ENCODE results near the gene MPND. TPM values are rescaled to one million over a fixed set of nuclear protein-coding genes. Genes with fewer than 3 reads are reported as not detected.
"Not testable (repeated sequence)": the region's sequence is repeated elsewhere in the genome, so short reads cannot be mapped to it uniquely, and the experiment has no call there.

Gene MPND
- total RNA-seq, 1 donor from 2014 or later: 19.3 TPM

DNA sequence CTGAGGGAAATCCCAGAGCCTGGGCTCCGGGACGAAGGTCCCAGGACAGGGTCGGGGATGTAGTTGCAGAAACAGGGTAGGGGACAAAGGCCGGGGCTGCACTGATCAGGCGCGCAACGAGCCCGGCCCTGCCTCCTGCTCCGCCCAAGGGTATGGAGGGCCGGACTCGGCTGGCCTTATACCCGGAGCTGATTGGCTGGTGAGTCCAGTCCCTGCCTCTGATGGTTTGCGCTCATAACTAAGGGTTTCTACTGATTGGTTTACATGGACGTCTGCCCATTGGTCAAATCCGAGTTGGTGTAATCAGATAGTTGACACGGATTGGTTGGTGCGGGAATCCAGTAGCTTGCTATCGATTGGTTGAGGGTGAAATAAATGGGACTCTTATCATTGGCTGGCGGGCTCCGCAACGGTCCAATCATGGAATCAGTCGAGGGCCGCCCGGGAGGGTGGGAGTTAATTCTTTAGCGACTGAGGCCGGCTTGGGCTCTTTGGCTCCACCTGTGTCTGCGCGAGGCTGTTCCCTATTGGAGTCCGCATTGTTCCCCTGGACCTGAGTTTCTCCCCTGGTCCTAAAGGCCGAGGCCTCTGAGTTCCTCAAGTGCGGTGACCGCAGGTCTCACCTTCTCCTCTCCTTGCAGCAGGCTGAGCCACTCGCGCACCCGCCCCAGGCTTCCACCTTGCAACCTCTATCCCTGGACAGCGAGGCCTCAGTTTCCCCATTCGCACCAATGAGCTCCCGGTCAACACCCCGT is 570 bp upstream of the MPND start:
- peaks cover 3% of the 10 kb centered on the region for H3K36me3 Mint-ChIP-seq (ENCODE audit: low read depth)
- H3K27me3 Mint-ChIP-seq (ENCODE audit: insufficient read depth): no peaks in the 10 kb centered on the region
- H3K4me3 Mint-ChIP-seq: peak overlapping the region; percentile 91
- DNase-seq (ENCODE audit: low spot score): peak; percentile 92
- peak overlapping the region; percentile 90 for H3K27ac Mint-ChIP-seq
- H3K9me3 Mint-ChIP-seq: no peaks in the 10 kb centered on the region
- H3K4me1 Mint-ChIP-seq (ENCODE audit: low read depth): peaks cover 18% of the 10 kb centered on the region
- intact Hi-C loops (cut with micrococcal nuclease): loop anchor here (1.0 to 2.0 kb wide), 11 partner anchors 10 to 770 kb away; partner anchors contain the start of genes APBA3, FSD1, HMG20B and SH3GL1

DNA sequence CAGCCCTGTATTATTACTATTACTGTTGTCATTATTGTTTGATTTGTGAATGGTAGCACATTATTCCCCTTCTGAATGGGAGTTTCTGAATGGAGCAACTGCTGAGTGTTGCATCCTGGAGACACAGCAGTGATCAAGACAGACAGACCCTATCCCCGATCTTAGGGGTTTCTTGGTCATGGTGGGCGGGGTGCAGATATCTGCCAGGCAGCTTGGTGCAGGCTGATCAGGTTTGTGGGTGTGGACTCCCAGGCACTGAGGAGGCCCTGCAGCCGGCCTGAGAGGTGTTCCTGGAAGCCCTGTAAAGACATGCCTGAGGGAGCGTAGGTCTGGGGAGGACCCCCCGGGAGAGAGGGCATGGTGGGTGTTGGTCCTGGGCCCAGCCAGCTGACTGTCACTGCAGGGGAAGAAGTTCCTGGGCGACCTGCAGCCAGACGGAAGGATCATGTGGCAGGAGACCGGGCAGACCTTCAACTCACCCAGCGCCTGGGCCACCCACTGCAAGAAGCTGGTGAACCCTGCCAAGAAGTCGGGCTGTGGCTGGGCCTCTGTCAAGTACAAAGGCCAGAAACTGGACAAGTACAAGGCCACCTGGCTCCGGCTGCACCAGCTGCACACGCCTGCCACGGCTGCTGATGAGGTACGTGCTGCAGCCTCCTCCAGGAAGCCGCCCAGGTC is 2.1 kb downstream of the MPND start:
- Mint-ChIP-seq H3K27ac (no peak overlapping the region), H3K4me3 (peak overlapping the region; percentile 61), H3K4me1 (ENCODE audit: low read depth) (no peaks in the 10 kb centered on the region), H3K9me3 (no peaks in the 10 kb centered on the region), H3K36me3 (ENCODE audit: low read depth) (peaks cover 5% of the 10 kb centered on the region), H3K27me3 (ENCODE audit: insufficient read depth) (no peaks in the 10 kb centered on the region)
- no peak for DNase-seq (ENCODE audit: low spot score)
- intact Hi-C loops (cut with micrococcal nuclease): no loop called here

DNA sequence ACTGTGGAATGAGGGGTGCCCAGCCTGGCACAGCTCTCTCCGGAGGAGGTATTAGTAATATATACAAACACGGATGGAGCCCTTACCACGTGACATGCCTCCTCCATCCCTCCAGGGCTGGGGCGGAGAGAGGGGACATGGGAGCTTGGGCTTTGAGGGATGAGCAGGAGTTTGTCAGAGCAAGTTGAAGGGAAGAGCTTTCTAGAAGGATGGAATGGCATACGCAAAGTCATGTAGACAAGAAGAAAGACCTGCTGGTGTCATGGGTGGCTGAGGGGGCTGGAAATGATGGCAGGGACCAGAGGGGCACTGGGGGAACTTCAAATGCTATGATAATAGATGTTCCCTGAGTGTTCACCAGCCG is 2.6 kb downstream of the MPND start:
- intact Hi-C loops (cut with micrococcal nuclease): no loop called here
- H3K4me3 Mint-ChIP-seq: peak overlapping the region; percentile 42
- H3K9me3 Mint-ChIP-seq: no peaks in the 10 kb centered on the region
- peaks cover 6% of the 10 kb centered on the region for H3K36me3 Mint-ChIP-seq (ENCODE audit: low read depth)
- peak overlapping the region; percentile 19 for H3K27ac Mint-ChIP-seq
- DNase-seq (ENCODE audit: low spot score): no peak
- no peaks in the 10 kb centered on the region for H3K27me3 Mint-ChIP-seq (ENCODE audit: insufficient read depth)
- H3K4me1 Mint-ChIP-seq (ENCODE audit: low read depth): no peaks in the 10 kb centered on the region

DNA sequence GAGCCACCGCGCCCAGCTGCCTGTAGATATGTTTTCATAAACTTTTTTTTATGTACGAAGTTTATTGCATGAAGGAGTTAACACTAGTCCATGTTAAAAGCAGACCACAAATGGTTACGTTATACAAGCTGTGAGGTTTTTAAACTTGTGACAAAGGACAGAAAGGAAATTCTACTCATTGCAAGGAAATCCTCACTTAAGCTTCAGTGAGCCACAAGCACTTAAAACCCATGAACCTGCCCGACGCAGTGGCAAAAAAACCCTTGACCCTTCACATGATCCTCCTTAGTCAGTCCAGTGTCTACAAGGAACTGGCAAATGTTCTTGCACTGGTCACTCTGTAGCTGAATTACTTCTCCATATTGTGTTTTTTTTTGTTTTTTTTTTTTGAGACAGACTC is 4.2 kb downstream of the MPND start:
- intact Hi-C loops (cut with micrococcal nuclease): no loop called here
- peaks cover 6% of the 10 kb centered on the region for H3K36me3 Mint-ChIP-seq (ENCODE audit: low read depth)
- H3K4me1 Mint-ChIP-seq (ENCODE audit: low read depth): no peaks in the 10 kb centered on the region
- no peak overlapping the region for H3K4me3 Mint-ChIP-seq
- H3K9me3 Mint-ChIP-seq: no peaks in the 10 kb centered on the region
- H3K27me3 Mint-ChIP-seq (ENCODE audit: insufficient read depth): no peaks in the 10 kb centered on the region
- no peak for DNase-seq (ENCODE audit: low spot score)
- no peak overlapping the region for H3K27ac Mint-ChIP-seq

- H3K4me3 Mint-ChIP-seq; H3K4me1 Mint-ChIP-seq (ENCODE audit: low read depth); H3K9me3 Mint-ChIP-seq; DNase-seq (ENCODE audit: low spot score); intact Hi-C loops (cut with micrococcal nuclease); H3K36me3 Mint-ChIP-seq (ENCODE audit: low read depth); H3K27ac Mint-ChIP-seq; H3K27me3 Mint-ChIP-seq (ENCODE audit: insufficient read depth): not testable (repeated sequence)
These were observed 5.9 kb downstream of the MPND start for GRCh38 chr19:4349225-4349624.

DNA sequence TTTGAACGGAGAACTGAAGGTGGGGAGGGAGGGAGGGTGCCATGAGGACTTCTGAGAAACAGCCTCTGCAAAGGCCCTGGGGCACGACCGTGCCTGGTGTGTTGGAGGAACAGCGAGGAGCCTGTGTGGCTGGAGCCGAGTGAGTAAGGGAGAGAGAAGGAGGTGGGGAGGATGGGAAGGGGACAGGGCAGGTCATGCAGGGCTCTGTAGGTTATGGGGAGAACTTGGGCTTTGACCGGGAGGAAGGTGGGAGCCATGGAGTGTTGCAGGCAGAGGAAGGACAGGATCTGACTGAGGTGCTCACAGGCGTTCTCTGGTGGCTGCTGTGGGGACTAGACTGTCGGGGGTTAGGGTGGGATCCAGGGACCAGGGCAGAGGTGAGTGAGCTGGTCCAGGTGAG is 6.7 kb downstream of the MPND start:
- intact Hi-C loops (cut with micrococcal nuclease): no loop called here
- Mint-ChIP-seq H3K4me1 (ENCODE audit: low read depth) (no peaks in the 10 kb centered on the region), H3K9me3 (no peaks in the 10 kb centered on the region), H3K27ac (no peak overlapping the region), H3K4me3 (no peak overlapping the region), H3K27me3 (ENCODE audit: insufficient read depth) (no peaks in the 10 kb centered on the region), H3K36me3 (ENCODE audit: low read depth) (peaks cover 9% of the 10 kb centered on the region)
- no peak for DNase-seq (ENCODE audit: low spot score)

GRCh38 chr19:4350726-4351125 is 7.4 kb downstream of the MPND start:
- Mint-ChIP-seq H3K9me3 (no peaks in the 10 kb centered on the region), H3K27me3 (ENCODE audit: insufficient read depth) (no peaks in the 10 kb centered on the region), H3K36me3 (ENCODE audit: low read depth) (peaks cover 9% of the 10 kb centered on the region), H3K27ac (no peak overlapping the region), H3K4me1 (ENCODE audit: low read depth) (no peaks in the 10 kb centered on the region), H3K4me3 (no peak overlapping the region)
- intact Hi-C loops (cut with micrococcal nuclease): no loop called here
- no peak for DNase-seq (ENCODE audit: low spot score)

DNA sequence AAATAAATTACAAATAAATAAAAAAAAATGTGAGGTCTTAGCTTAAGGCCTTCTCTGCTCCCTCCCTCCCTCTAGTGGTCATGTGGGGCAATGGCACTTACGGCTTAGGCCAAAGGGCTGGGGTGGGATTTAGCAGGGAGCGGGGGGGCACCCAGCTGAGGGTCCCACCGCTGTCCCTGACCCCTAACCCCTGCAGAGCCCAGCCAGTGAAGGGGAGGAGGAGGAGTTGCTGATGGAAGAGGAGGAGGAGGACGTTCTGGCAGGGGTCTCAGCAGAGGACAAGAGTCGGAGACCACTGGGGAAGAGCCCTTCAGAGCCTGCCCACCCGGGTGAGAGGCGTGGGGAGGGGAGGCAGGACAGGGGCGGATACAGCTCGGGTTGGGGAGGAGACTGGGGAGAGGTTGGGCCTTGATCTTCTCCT is 9.3 kb downstream of the MPND start:
- H3K36me3 Mint-ChIP-seq (ENCODE audit: low read depth): peaks cover 6% of the 10 kb centered on the region
- no peaks in the 10 kb centered on the region for H3K4me1 Mint-ChIP-seq (ENCODE audit: low read depth)
- intact Hi-C loops (cut with micrococcal nuclease): loop anchor here (1.0 kb wide), 2 partner anchors 10 to 85 kb away; no protein-coding TSS in a partner anchor
- H3K9me3 Mint-ChIP-seq: no peaks in the 10 kb centered on the region
- H3K27me3 Mint-ChIP-seq (ENCODE audit: insufficient read depth): no peaks in the 10 kb centered on the region
- H3K4me3 Mint-ChIP-seq: no peak overlapping the region
- no peak for DNase-seq (ENCODE audit: low spot score)
- H3K27ac Mint-ChIP-seq: no peak overlapping the region

GRCh38 chr19:4354282-4354681 is 10.9 kb downstream of the MPND start:
- no peaks in the 10 kb centered on the region for H3K4me1 Mint-ChIP-seq (ENCODE audit: low read depth)
- H3K27ac Mint-ChIP-seq: no peak overlapping the region
- DNase-seq (ENCODE audit: low spot score): no peak
- no peaks in the 10 kb centered on the region for H3K9me3 Mint-ChIP-seq
- H3K4me3 Mint-ChIP-seq: no peak overlapping the region
- H3K27me3 Mint-ChIP-seq (ENCODE audit: insufficient read depth): no peaks in the 10 kb centered on the region
- H3K36me3 Mint-ChIP-seq (ENCODE audit: low read depth): peaks cover 8% of the 10 kb centered on the region
- intact Hi-C loops (cut with micrococcal nuclease): no loop called here

DNA sequence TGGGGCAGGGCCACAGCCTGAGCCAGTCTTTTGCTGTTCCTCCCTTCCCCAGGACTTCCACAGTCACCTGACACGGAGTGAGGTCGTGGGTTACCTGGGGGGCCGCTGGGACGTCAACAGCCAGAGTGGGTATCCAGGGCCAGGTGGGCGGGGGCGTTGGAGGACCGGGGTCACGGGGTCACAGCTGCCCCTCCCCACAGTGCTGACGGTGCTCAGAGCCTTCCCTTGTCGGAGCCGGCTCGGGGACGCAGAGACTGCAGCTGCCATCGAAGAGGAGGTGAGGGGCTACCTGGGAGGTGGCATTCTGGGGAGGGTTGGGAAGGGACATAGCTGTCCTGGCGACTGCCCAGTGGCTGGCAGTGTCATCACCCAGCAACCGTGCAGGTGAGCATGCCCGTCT is 11.5 kb downstream of the MPND start:
- DNase-seq (ENCODE audit: low spot score): no peak
- Mint-ChIP-seq H3K4me3 (no peak overlapping the region), H3K36me3 (ENCODE audit: low read depth) (peaks cover 6% of the 10 kb centered on the region), H3K27ac (no peak overlapping the region), H3K9me3 (no peaks in the 10 kb centered on the region), H3K4me1 (ENCODE audit: low read depth) (no peaks in the 10 kb centered on the region), H3K27me3 (ENCODE audit: insufficient read depth) (no peaks in the 10 kb centered on the region)
- intact Hi-C loops (cut with micrococcal nuclease): no loop called here

GRCh38 chr19:4357095-4357797 is 13.9 kb downstream of the MPND start:
- no peaks in the 10 kb centered on the region for H3K9me3 Mint-ChIP-seq
- peaks cover 9% of the 10 kb centered on the region for H3K36me3 Mint-ChIP-seq (ENCODE audit: low read depth)
- no peak overlapping the region for H3K27ac Mint-ChIP-seq
- no peaks in the 10 kb centered on the region for H3K4me1 Mint-ChIP-seq (ENCODE audit: low read depth)
- H3K27me3 Mint-ChIP-seq (ENCODE audit: insufficient read depth): no peaks in the 10 kb centered on the region
- DNase-seq (ENCODE audit: low spot score): no peak
- no peak overlapping the region for H3K4me3 Mint-ChIP-seq
- intact Hi-C loops (cut with micrococcal nuclease): no loop called here

- intact Hi-C loops (cut with micrococcal nuclease): no loop called here
- no peak for DNase-seq (ENCODE audit: low spot score)
- Mint-ChIP-seq H3K4me1 (ENCODE audit: low read depth) (no peaks in the 10 kb centered on the region), H3K27ac (no peak overlapping the region), H3K36me3 (ENCODE audit: low read depth) (peaks cover 9% of the 10 kb centered on the region), H3K27me3 (ENCODE audit: insufficient read depth) (no peaks in the 10 kb centered on the region), H3K4me3 (no peak overlapping the region), H3K9me3 (no peaks in the 10 kb centered on the region)
These were observed 14.6 kb downstream of the MPND start for GRCh38 chr19:4357921-4358326.

Measured in activated T-helper 1 cell treated with anti-CD3 and anti-CD28 coated beads, Interleukin-12 subunit alpha, Interleukin-12 subunit beta, Interleukin-2, Interleukin-4 antibody, amounts not matched to agents 30 ng/mL and 10 ng/mL and 1 ng/mL, durations not matched to agents 14 hours and 24 hours and 36 hours (primary cell).